ENCODE measurements around the gene CYP2F1.

DNA sequence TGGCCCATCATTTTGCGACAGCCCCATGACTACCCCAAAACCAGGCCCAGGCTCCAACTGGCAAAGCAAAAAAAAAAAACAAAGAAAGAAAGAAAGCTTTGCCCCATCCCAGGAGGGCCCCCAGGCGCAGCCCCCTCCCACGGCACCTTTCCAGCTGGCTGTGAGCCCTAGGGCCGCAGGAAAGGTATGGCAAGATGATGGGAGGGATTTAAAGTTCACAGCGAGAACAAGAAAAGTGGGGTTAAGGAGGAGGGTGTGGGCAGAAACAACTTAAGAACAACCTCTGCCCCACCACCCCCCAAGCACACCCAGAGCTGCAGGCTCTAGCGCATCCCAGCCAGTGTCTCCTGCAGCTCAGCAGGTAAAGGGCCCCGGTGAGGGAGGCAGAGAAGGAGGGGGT is at the start of gene CYP2F1:
- TF ChIP-seq, protein P1, sequence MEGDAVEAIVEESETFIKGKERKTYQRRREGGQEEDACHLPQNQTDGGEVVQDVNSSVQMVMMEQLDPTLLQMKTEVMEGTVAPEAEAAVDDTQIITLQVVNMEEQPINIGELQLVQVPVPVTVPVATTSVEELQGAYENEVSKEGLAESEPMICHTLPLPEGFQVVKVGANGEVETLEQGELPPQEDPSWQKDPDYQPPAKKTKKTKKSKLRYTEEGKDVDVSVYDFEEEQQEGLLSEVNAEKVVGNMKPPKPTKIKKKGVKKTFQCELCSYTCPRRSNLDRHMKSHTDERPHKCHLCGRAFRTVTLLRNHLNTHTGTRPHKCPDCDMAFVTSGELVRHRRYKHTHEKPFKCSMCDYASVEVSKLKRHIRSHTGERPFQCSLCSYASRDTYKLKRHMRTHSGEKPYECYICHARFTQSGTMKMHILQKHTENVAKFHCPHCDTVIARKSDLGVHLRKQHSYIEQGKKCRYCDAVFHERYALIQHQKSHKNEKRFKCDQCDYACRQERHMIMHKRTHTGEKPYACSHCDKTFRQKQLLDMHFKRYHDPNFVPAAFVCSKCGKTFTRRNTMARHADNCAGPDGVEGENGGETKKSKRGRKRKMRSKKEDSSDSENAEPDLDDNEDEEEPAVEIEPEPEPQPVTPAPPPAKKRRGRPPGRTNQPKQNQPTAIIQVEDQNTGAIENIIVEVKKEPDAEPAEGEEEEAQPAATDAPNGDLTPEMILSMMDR (IDR thresholded peaks at IDR 0.05; ENCODE audit: insufficient read depth, low read length, poor library complexity, severe bottlenecking): no peak
- TF ChIP-seq EZH2phosphoT487 (conservative IDR thresholded peaks at IDR 0.05; ENCODE audit: low read length): no peak

All from SU-DHL-6 (cell line).